SK-N-MC (cell line): ENCODE data around the gene VNN1.
"Not testable (repeated sequence)": the region's sequence is repeated elsewhere in the genome, so short reads cannot be mapped to it uniquely, and the experiment has no call there.

Source experiments
- DNase-seq: peaks from one replicate; pipeline ENCODE4 v3.0.0-alpha.2; 2011; ENCODE audit warnings: low read depth, low spot score
- H3K27ac ChIP-seq: fragments of 200-600 bp; sonication (generic); 2 replicates; pipeline ENCODE4 v1.5.1; 2016; ENCODE audit warnings: mixed run types
- H3K36me3 ChIP-seq: fragments of 200-600 bp; sonication (generic); 2 replicates; pipeline ENCODE4 v1.6.1; 2017; ENCODE audit warnings: antibody characterized with exemption, low read length, mixed read lengths; ENCODE audit not compliant: insufficient read depth
- H3K4me3 ChIP-seq: fragments of 200-600 bp; sonication (generic); 2 replicates; pipeline ENCODE4 v1.5.1; 2016
- H3K9ac ChIP-seq: fragments of 200-600 bp; sonication (generic); 2 replicates; pipeline ENCODE4 v1.8.0; 2017; ENCODE audit warnings: mixed run types, mixed read lengths; ENCODE audit not compliant: insufficient read length
- H3K9me3 ChIP-seq: fragments of 200-600 bp; sonication (generic); 2 replicates; pipeline ENCODE4 v1.6.1; 2017; ENCODE audit warnings: low read depth, mild to moderate bottlenecking, antibody characterized with exemption, low read length, moderate library complexity, mixed read lengths
- EZH2 ChIP-seq: fragments of 200-600 bp; sonication (generic); IDR thresholded peaks from one replicate; pipeline ENCODE4 v1.6.1; 2017; ENCODE audit warnings: antibody characterized with exemption
- FOXP2 ChIP-seq: optimal IDR thresholded peaks from 2 replicates; pipeline ENCODE3; 2011; ENCODE audit warnings: mild to moderate bottlenecking, moderate library complexity; ENCODE audit not compliant: insufficient read depth; ENCODE audit errors: extremely low read length, control extremely low read depth
- POLR2AphosphoS5 ChIP-seq: IDR thresholded peaks from 2 replicates; pipeline ENCODE4 v1.6.1; 2012; ENCODE audit warnings: mild to moderate bottlenecking, low read depth, low read length, borderline replicate concordance

Gene VNN1

GRCh38 chr6:132715204-132715603 is 1.3 kb upstream of the VNN1 start:
- no peak overlapping the region for H3K27ac ChIP-seq
- H3K36me3 ChIP-seq = no peaks in the 10 kb centered on the region
- no peak overlapping the region for H3K4me3 ChIP-seq
- DNase-seq = no peak
- no peak overlapping the region for H3K9ac ChIP-seq
- H3K9me3 ChIP-seq = no peaks in the 10 kb centered on the region
- TF ChIP-seq POLR2AphosphoS5 = no peak
- no peak for TF ChIP-seq EZH2
- no peak for TF ChIP-seq FOXP2

DNA sequence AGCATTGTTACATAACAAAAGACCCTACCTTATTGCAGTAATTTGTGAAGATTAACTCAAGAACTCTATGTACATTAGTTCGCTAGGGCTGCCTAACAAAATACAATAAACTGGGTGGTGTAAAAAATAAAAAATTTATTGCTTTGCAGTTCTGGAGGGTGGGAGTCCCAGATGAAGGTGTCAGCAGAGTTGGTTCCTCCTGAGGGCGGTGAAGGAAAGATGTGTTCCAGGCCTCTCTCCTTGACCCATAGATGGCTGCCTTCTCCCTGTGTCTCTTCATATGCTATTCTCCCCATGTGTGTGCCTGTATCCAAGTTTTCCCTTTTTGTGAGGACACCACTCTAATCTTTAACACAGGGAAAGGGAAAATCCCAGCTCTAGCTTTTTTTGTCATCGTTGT is 305 bp upstream of the VNN1 start:
- Histone ChIP-seq H3K4me3 (no peak overlapping the region), H3K9ac (no peak overlapping the region), H3K36me3 (no peaks in the 10 kb centered on the region), H3K27ac (no peak overlapping the region), H3K9me3 (no peaks in the 10 kb centered on the region)
- no peak for DNase-seq
- no peak for TF ChIP-seq EZH2
- TF ChIP-seq FOXP2 = no peak
- no peak for TF ChIP-seq POLR2AphosphoS5

- Histone ChIP-seq H3K9me3 (no peaks in the 10 kb centered on the region), H3K36me3 (no peaks in the 10 kb centered on the region), H3K27ac (no peak overlapping the region), H3K9ac (no peak overlapping the region), H3K4me3 (no peak overlapping the region)
- TF ChIP-seq EZH2 = no peak
- TF ChIP-seq FOXP2 = no peak
- TF ChIP-seq POLR2AphosphoS5 = no peak
- no peak for DNase-seq
Measured at GRCh38 chr6:132712366-132712765, 1.5 kb downstream of the VNN1 start.

- Histone ChIP-seq H3K36me3 (no peaks in the 10 kb centered on the region), H3K9ac (no peak overlapping the region), H3K9me3 (peaks cover 4% of the 10 kb centered on the region; the same call in 1 of the 2 replicates), H3K27ac (no peak overlapping the region), H3K4me3 (no peak overlapping the region)
- TF ChIP-seq FOXP2 (no peak), POLR2AphosphoS5 (no peak), EZH2 (no peak)
- no peak for DNase-seq
Measured at GRCh38 chr6:132708771-132709170, 5.1 kb downstream of the VNN1 start.

DNA sequence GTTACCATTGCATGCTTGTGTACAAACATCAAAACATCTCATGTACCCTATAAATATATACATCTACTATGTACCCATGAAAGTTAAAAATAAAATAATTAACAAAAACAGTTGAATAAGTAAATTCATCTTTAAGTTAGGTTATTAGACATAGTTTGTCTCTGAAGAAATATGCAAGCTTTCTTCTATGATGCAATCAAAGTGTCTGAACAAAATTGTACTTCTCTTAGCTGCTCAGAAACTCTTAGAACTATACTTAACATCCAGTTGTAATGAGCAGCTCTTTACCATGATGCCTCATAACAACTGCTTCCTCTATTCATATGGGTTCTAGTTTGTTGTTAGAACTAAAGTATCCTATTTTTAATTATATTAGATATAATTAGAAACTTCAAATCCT is 5.9 kb downstream of the VNN1 start:
- no peak for DNase-seq
- H3K4me3 ChIP-seq = no peak overlapping the region
- TF ChIP-seq FOXP2 (no peak), POLR2AphosphoS5 (no peak), EZH2 (no peak)

DNA sequence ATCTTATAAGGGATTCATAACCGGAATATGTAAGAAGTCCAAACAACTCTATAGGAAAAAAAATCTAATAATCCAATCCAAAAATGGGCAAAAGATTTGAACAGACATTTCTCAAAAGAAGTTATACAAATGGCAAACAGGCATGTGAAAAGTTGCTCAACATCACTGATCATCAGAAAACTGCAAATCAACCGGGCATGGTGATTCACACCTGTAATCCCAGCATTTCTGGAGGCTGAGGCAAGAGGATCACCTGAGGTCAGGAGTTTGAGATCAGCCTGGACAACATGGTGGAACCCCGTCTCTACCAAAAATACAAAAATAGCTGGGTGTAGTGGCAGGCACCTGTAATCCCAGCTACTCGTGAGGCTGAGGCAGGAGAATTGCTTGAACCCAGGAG is 7.1 kb downstream of the VNN1 start:
- not testable (repeated sequence) for H3K4me3 ChIP-seq, H3K27ac ChIP-seq, H3K9me3 ChIP-seq, H3K9ac ChIP-seq, DNase-seq, H3K36me3 ChIP-seq

More for the DNA sequence above, 5.9 kb downstream of the VNN1 start:
- Histone ChIP-seq H3K9ac (no peak overlapping the region), H3K27ac (no peak overlapping the region), H3K9me3 (peaks cover 4% of the 10 kb centered on the region; the same call in 1 of the 2 replicates), H3K36me3 (no peaks in the 10 kb centered on the region)

DNA sequence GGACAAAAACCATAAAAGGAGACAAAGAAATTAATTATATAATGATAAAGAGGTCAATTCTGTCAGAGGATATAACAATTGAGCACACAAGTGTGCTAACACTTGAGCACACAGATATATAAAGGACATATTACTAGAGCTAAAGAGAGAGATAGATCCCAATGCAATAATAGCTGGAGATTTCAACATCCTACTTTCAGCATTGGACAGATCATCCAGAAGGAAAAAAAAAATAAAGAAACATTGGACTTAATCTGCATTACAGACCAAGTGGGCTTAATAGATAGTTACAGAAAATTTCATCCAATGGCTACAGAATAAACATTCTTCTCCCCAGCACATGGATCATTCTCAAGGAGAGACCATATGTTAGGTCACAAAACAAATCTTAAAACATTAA is 9.9 kb downstream of the VNN1 start:
- Histone ChIP-seq H3K27ac (no peak overlapping the region), H3K9me3 (peaks cover 4% of the 10 kb centered on the region; the same call in 1 of the 2 replicates), H3K36me3 (no peaks in the 10 kb centered on the region), H3K4me3 (no peak overlapping the region), H3K9ac (no peak overlapping the region)
- TF ChIP-seq POLR2AphosphoS5 (no peak), FOXP2 (no peak), EZH2 (no peak)
- no peak for DNase-seq

DNA sequence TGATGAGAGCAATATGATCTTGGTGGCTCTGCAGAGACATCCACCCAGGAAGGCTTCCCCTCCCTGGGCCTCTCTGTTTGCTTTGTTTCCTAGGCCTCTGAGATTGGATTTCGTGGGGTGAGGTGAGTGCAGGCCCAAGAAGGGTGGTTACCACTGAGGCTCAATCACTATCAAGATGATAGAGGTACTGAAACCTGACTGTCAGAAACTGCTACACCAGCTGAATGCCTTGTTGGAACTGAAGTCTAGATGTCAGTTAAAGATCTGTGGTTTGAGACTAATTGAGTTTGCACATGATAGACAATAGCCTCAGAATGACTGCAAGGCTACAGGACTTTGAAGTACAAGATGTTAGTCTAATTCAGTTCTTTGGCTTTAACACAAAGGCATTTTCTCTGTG is 15.2 kb downstream of the VNN1 start:
- Histone ChIP-seq H3K27ac (no peak overlapping the region), H3K9ac (no peak overlapping the region), H3K9me3 (no peaks in the 10 kb centered on the region), H3K4me3 (no peak overlapping the region), H3K36me3 (no peaks in the 10 kb centered on the region)
- TF ChIP-seq EZH2 (no peak), POLR2AphosphoS5 (no peak), FOXP2 (no peak)
- DNase-seq = no peak

DNA sequence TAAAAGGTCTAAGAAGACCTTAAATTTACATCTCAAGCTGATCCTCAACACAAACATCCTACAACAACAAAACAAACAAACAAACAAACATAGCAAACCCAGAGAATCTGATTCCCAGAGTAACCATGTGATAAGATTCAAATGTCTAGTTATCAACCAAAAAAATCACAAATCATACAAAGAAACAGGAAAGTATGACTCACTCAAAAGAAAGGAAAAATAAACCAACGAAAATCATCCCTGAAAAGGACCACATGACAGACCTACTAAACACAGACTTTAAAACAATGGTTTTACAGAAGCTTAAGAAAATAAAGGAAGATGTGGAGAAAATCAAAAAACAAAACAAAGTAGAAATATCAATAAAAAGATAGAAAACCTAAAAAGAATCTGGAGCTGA is 18.1 kb downstream of the VNN1 start:
- Histone ChIP-seq H3K36me3 (no peaks in the 10 kb centered on the region), H3K9me3 (no peaks in the 10 kb centered on the region), H3K27ac (no peak overlapping the region), H3K9ac (no peak overlapping the region), H3K4me3 (no peak overlapping the region)
- TF ChIP-seq FOXP2 = no peak
- no peak for TF ChIP-seq EZH2
- TF ChIP-seq POLR2AphosphoS5 = no peak
- no peak for DNase-seq

- H3K27ac ChIP-seq = no peak overlapping the region
- H3K4me3 ChIP-seq = no peak overlapping the region
- no peaks in the 10 kb centered on the region for H3K36me3 ChIP-seq
- no peak for TF ChIP-seq FOXP2
- no peak for DNase-seq
- H3K9ac ChIP-seq = no peak overlapping the region
- H3K9me3 ChIP-seq = no peaks in the 10 kb centered on the region
Measured at GRCh38 chr6:132693478-132693877, 20.4 kb downstream of the VNN1 start.
